Non-pigmented ciliary epithelial cell (primary cell): ENCODE data around the gene STX5.
"Not testable (repeated sequence)": the region's sequence is repeated elsewhere in the genome, so short reads cannot be mapped to it uniquely, and the experiment has no call there.

Experiments
- DNase-seq: peaks from one replicate; pipeline ENCODE4 v3.0.0-alpha.2; 2010; ENCODE audit warnings: low read depth

Gene STX5

DNA sequence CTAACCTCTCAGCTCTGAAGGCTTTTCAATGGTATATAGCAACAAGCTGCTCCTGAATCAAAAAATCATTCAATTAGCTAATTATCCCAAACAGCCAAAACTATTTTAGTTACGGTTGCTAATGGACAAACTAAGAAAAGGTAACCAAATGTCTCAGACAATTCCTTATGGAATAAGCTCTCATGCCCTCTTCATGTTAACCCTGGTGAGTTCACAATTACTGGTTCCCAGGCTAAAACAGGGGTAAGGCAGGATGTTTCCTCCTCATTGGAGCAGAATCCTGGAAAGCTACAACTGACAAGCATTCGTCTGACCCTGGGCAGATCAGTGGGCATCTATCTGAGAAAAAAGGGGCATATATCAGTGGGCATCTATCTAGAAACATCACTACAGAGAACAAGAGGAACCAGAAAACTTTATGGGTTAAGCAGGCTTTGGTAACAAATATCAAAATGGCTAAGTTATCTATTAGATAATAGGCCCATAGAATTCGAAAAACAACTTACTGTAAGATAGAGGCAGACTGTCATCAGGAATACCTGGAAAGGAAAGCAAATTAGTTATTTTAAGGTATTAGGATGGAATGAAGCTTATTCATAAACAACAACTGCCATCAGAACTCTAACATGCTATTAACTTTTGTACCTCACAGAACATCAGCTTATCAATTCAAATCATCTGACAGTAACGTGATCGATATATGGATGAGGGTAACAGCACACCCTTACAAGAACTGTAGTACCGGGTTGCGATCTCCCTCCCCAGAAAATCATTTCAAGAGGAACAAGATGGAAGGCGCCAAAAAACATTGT, 22.4 kb upstream of the STX5 start:
- no peak for DNase-seq

DNA sequence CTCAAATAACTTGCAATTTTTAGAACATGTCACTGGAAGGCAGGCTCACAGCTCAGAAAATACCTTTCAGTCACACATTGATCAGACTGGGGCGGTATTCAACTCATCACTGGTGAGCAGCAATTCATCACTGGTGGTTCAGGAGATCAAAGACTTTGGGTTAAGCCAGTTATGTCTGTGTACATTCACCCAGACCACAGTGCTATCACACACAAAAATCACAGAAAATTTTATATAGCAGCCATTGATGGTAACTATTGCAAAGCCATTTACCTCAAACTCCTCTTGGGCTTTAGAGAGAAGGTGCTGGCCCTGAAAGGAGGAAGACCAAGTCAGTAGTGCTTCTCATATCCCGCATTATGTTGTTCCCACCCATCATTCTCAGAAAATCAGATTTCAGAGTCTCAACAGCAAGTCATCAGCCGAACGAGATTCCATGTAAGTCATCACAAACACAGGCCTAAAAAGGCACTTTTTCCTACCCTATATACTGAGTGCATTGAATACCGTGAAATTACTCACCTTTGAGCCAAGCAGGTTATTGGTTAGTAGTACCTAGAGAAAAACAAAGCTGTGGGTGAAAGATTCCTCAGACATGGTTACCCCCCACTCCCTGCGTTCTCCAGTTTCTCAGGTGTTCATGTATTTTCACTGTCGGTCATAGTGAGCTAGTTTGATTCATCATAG, 21.6 kb upstream of the STX5 start:
- DNase-seq: no peak

- no peak for DNase-seq
Measured at GRCh38 chr11:62852523-62853188, 20.8 kb upstream of the STX5 start.

DNA sequence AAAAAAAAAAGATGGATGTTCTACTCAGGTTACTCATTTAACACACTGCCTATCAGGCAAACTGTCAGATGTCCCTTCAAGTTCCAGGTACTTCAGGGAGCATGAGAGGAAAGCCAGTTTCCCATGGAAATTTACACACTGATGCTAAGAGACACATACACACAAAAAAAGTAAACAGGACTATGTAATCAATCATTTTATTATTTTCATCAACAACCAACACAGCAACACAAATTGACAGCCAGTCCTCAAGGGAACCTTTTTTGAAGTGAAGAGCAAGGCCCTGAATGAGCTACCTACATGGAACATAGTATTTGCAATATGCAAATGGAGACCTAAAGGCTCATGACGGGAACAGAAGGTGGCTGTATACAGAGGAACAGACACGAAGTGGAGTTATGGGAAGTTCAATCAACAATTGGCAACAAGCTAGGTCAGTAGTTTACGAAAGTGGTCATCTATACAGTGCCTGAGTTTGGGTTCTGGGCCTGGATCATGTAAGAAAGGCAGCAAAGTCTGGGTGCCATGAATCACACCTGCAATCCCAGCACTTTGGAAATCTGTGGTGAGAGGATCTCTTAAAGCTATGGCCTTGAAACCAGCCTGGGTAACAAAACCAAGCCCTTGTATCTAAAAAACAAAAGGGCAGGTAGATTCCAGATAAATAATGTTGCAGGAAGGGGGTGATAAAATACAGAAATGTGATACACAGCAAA, 20.1 kb upstream of the STX5 start:
- no peak for DNase-seq

GRCh38 chr11:62850911-62851806, 19.3 kb upstream of the STX5 start:
- no peak for DNase-seq

DNA sequence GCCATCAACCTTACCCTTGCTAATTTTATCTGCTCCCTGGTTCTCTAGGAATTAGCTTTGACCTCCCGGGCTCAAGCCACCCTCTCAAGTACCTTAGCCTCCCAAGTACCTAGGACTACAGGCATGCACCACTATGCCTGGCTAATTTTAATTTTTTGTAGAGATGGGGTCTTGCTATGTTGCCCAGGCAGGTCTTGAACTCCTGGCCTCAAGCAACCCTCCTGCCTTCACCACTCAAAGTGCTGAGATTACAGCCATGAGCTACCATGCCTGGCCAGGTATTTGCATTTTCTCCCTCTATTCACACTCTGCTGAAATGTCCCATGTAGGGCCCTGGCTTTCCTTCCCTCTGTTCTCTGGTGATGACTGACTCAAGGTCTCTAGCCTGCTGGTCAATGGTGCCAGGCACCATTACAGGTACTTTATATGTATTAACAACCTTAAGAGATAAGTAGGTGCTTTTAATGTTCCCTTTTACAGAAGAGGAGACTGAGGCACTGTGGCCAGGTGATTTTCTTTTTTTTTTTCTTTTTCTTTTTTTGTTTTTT, 16.0 kb upstream of the STX5 start:
- no peak for DNase-seq

GRCh38 chr11:62846177-62846576, 14.3 kb upstream of the STX5 start:
- no peak for DNase-seq

DNA sequence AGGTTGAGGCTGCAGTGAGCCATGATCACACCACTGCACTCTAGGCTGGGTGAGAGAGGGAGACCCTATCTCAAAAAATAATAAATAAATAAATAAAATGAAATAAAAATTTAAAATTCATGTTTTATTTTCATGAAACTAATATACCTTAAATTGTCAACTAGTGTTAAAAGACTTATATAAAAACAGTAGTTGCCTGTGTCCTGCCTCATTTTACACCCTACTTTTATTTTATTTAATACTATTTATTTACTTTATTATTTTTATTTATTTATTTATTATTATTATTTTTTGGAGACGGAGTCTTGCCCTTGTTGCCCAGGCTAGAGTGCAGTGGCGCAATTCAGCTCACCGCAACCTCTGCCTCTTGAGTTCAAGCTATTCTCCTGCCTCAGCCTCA, 12.3 kb upstream of the STX5 start:
- DNase-seq: no peak

DNA sequence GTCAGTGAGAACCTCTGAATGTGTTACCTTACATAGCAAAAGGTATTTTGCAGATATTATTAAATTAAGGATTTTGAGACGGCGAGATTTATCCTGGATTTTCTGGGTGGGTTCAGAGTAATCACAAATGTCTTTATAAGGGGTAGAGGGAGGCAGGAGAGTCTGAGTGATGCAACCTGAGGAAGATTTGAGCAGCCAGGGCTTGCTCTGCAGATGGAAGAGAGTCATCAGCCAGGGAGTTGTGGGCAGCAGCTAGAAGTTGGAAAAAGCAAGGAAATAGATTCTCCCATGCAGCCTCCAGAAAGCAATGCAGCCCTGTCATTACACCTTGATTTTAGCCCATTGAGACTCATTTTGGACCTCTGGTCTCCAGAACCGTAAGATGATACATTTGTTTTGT, 11.6 kb upstream of the STX5 start:
- DNase-seq: no peak

- not testable (repeated sequence) for DNase-seq
Measured at GRCh38 chr11:62842891-62843290, 11.0 kb upstream of the STX5 start.

DNA sequence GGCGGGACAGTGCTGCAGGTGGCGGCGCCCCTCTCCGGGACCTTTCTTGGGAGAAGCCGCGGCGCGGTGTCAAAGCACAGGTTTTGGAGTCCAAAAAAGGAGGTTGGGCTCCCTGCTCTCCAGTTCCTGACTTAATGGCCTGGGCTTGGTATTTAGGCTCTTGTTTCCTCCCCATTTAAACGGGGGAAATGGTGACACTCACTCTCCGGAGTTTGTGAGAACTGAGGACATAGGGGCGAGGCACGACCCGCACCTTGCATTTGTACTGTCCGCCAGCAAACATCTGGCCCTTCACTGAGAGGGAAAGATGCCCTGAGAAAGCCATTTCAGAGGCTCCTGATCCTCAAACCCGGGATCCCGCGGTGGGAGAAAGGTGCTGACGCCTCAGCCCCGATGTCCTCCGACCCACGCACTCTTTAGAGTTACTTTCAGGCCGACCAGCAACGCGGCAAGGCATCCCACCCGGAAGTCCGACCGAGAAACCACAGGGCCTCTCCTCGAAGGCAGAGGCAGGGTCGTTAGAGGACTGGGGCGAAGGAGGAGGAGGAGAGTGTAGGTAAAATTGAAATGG, 10.4 kb upstream of the STX5 start:
- DNase-seq: no peak

DNA sequence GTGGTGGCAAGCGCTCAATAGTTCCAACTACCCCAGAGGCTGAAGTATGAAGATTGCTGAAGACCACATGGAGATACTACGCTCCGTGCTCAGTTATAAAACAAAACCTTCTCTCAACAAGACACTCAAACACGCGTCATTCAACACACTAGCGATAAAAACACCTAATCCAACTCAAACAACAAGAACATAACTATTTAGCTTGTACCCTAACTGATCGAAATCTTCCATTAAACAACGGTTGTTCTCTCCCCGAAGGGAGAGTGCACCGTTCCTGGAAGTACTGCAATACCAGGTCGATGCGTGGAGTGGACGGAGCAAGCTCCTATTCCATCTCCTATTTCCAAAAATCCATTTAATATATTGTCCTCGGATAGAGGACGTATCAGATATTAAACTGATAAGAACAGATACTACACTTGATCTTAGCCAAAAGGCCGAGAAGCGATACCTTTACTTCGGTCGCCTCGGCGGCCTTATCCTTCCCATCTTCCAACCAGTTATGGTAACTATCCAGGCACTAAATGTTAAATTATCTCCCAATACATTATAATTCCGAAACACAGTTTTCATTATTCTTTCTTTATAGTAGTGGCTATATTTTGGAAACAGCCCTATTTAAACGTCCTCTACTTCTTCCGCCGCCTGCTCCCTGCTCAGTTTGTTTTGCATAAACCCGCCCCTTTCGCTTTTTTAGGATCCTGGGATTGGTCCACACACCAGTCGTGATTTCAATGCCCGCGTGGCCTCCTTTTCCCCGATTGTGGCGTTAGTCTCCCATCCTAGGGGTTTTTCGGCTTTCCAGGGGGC, 9.7 kb upstream of the STX5 start:
- peak; percentile 99 for DNase-seq

- not testable (repeated sequence) for DNase-seq
Measured at GRCh38 chr11:62840721-62841360, 9.0 kb upstream of the STX5 start.

DNA sequence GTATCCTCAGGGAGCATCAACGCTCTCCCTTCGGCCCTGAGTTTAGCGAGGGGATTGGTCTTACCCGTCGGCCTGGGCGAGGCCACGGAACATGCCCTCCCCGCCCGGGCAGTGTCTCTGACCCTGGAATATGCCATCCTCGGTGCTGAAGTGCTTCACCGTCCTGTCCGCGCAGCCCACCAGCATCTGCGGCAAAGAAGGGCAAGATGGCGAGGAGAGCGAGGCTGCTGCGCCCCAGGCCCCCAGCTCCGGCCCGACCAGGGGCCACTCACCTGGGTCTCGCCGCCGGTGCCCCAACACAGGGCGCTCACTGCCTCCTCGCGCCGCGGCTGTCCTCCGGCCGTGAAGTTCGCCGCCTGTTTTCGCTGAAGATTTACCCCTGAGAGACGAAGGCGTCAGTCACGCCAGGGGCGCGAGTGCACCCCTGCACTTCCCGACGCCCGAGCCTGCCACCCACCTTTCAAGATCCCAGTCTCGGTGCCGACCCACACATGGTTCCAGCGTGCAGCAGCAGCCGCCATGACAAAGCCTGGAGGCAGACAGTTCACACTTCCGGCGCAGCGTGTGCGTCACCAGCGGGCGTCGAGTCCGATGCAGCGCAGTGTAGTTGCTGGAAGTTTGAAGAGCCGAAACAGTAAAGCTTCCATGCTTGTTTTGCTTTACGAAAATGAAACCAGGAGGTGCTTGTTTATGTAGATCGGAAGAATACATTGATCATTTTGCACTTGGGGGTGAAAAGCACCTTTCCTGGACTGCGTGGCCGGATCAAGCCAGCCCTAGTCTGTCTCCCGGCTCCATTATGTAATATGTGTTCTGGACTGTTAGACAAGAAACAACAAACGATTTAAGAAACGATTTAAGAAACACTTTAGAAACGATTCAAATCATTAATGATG, 7.4 kb upstream of the STX5 start, which contains the start of gene WDR74:
WDR74 (minus strand) TSS at position 541 of the 896 bp plus-strand sequence; CDS start at position 521, 20 bp downstream.
- DNase-seq: no peak

DNA sequence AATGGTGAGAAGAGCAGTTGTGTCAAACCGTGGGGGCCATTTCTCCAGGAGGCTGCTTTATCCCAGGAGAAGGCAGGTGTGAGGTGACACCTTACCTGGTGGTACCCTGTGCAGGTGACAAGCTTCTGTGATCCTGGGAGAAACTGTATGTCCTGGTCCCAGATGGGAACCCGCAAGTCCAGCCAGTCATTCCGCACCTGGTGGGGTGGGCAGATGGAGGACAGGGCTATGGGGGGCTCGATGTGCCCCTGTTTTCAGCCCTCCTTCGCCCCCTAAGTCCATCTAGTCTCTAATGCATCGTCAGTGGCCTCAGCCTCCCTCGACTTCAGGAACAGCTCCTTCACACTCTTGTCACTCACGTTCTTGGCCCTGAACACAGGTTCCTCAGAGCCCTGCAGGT, 3.5 kb upstream of the STX5 start:
- DNase-seq: no peak

GRCh38 chr11:62832336-62833234, 734 bp upstream of the STX5 start, which contains the start of gene TEX54:
TEX54 (minus strand) TSS chr11:62832841.
- no peak for DNase-seq

GRCh38 chr11:62830904-62831519, 839 bp downstream of the STX5 start:
- DNase-seq: no peak
